ENCODE measurements around the gene TSHZ2.
"Not testable (repeated sequence)": the region's sequence is repeated elsewhere in the genome, so short reads cannot be mapped to it uniquely, and the experiment has no call there.

TSHZ2 gene

GRCh38 chr20:53533500-53533899 is 561.3 kb downstream of the TSHZ2 start:
- Histone ChIP-seq H3K27ac (ENCODE audit: low read depth, low read length) (no peak overlapping the region), H3K27me3 (ENCODE audit: control insufficient read depth, insufficient read depth, low read length) (no peaks in the 10 kb centered on the region), H3K9ac (ENCODE audit: low read length) (no peak overlapping the region), H3K4me1 (ENCODE audit: control insufficient read depth, insufficient read depth, low read length) (no peaks in the 10 kb centered on the region), H3K4me3 (ENCODE audit: low read depth, low read length) (no peak overlapping the region), H3K36me3 (ENCODE audit: control insufficient read depth, insufficient read depth, low read length) (no peaks in the 10 kb centered on the region), H3K9me3 (ENCODE audit: control insufficient read depth, insufficient read depth, low read depth, low read length) (no peaks in the 10 kb centered on the region)

DNA sequence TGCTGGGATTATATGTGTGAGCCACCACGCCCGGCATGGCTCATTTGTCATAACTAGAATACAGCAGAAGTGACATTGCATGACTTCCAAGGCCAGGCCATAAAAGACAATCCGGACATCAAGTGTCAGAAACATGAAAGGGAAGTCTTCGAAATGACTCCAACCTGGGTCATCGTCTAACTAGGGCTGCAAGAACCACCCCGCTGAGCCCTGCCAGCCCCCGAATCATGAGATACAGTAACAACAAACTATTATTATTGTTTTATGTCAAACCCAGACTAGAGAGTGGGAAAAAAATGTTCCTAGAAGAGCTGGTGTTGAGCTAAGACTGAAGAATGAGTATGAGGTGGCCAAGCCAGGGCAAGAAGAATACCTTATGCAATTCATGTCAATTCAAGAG is 561.9 kb downstream of the TSHZ2 start:
- H3K9ac ChIP-seq (ENCODE audit: low read length): no peak overlapping the region
- H3K4me1 ChIP-seq (ENCODE audit: control insufficient read depth, insufficient read depth, low read length): no peaks in the 10 kb centered on the region
- no peak overlapping the region for H3K4me3 ChIP-seq (ENCODE audit: low read depth, low read length)
- no peaks in the 10 kb centered on the region for H3K27me3 ChIP-seq (ENCODE audit: control insufficient read depth, insufficient read depth, low read length)
- no peak overlapping the region for H3K27ac ChIP-seq (ENCODE audit: low read depth, low read length)
- no peaks in the 10 kb centered on the region for H3K36me3 ChIP-seq (ENCODE audit: control insufficient read depth, insufficient read depth, low read length)
- no peaks in the 10 kb centered on the region for H3K9me3 ChIP-seq (ENCODE audit: control insufficient read depth, insufficient read depth, low read depth, low read length)

DNA sequence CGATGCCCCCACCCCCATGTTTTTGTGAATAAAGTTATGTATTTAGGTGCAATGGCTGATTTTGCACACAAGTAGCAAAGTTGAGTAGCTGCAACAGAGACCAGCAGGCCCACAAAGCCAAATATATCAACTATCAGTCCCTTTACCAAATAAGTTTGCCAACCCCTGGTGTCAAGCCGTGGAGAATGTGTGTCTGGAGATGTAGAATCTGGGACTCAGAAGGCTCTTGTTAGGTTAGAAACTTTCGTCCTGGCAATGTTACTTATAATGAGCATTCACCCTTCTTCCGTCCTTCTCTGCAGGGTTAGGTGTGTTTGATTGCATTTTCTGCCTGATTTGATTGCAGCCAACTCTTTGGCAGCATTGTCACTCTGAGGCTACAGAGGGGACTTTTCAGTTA is 563.7 kb downstream of the TSHZ2 start:
- H3K9me3 ChIP-seq (ENCODE audit: control insufficient read depth, insufficient read depth, low read depth, low read length): no peaks in the 10 kb centered on the region
- H3K4me3 ChIP-seq (ENCODE audit: low read depth, low read length): no peak overlapping the region
- H3K4me1 ChIP-seq (ENCODE audit: control insufficient read depth, insufficient read depth, low read length): no peaks in the 10 kb centered on the region
- H3K27ac ChIP-seq (ENCODE audit: low read depth, low read length): no peak overlapping the region
- no peaks in the 10 kb centered on the region for H3K27me3 ChIP-seq (ENCODE audit: control insufficient read depth, insufficient read depth, low read length)
- no peaks in the 10 kb centered on the region for H3K36me3 ChIP-seq (ENCODE audit: control insufficient read depth, insufficient read depth, low read length)
- H3K9ac ChIP-seq (ENCODE audit: low read length): no peak overlapping the region

DNA sequence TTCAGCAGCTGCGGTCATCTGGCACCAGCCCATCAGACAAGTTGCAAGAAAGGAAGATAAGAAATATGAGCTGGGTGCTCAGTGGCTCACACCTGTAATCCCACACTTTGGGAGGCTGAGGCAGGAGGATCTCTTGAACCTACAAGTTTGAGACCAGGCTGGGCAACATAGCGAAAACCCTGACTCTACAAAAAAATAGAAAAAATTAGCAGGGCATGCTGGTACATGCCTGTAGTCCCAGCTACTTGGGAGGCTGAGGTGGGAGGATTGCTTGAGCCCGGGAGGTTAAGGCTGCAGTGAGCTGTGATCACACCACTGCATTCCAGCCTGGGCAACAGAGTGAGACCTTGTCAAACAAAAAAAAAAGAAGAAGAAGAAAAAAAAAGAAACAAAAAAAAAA is 564.2 kb downstream of the TSHZ2 start:
- not testable (repeated sequence) for H3K4me3 ChIP-seq (ENCODE audit: low read depth, low read length); H3K9ac ChIP-seq (ENCODE audit: low read length); H3K27me3 ChIP-seq (ENCODE audit: control insufficient read depth, insufficient read depth, low read length); H3K36me3 ChIP-seq (ENCODE audit: control insufficient read depth, insufficient read depth, low read length); H3K9me3 ChIP-seq (ENCODE audit: control insufficient read depth, insufficient read depth, low read depth, low read length); H3K27ac ChIP-seq (ENCODE audit: low read depth, low read length); H3K4me1 ChIP-seq (ENCODE audit: control insufficient read depth, insufficient read depth, low read length)

- H3K27ac ChIP-seq (ENCODE audit: low read depth, low read length): no peak overlapping the region
- no peak overlapping the region for H3K9ac ChIP-seq (ENCODE audit: low read length)
- H3K9me3 ChIP-seq (ENCODE audit: control insufficient read depth, insufficient read depth, low read depth, low read length): no peaks in the 10 kb centered on the region
- H3K36me3 ChIP-seq (ENCODE audit: control insufficient read depth, insufficient read depth, low read length): no peaks in the 10 kb centered on the region
- no peaks in the 10 kb centered on the region for H3K27me3 ChIP-seq (ENCODE audit: control insufficient read depth, insufficient read depth, low read length)
- H3K4me3 ChIP-seq (ENCODE audit: low read depth, low read length): no peak overlapping the region
- H3K4me1 ChIP-seq (ENCODE audit: control insufficient read depth, insufficient read depth, low read length): no peaks in the 10 kb centered on the region
These were observed 567.4 kb downstream of the TSHZ2 start for GRCh38 chr20:53539516-53539915.

Data from HUES6 (cell line).